Activated T-helper 1 cell treated with anti-CD3 and anti-CD28 coated beads, Interleukin-12 subunit alpha, Interleukin-12 subunit beta, Interleukin-2, Interleukin-4 antibody, amounts not matched to agents 30 ng/mL and 10 ng/mL and 1 ng/mL, durations not matched to agents 14 hours and 24 hours and 36 hours (primary cell): ENCODE measurements around the gene BTBD9. TPM values are rescaled to one million over a fixed set of nuclear protein-coding genes. Genes with fewer than 3 reads are reported as not detected.

Source experiments
- DNase-seq: peaks from one replicate; pipeline ENCODE4 v3.0.0; 2021; ENCODE audit warnings: low spot score
- H3K27ac Mint-ChIP-seq: one replicate; pipeline ENCODE4 v1.8.0; 2021; ENCODE audit warnings: mild to moderate bottlenecking, mixed read lengths
- H3K27me3 Mint-ChIP-seq: one replicate; pipeline ENCODE4 v1.8.0; 2022; ENCODE audit warnings: mild to moderate bottlenecking, moderate library complexity, mixed read lengths; ENCODE audit not compliant: insufficient read depth
- H3K36me3 Mint-ChIP-seq: one replicate; pipeline ENCODE4 v1.8.0; 2021; ENCODE audit warnings: low read depth, mixed read lengths
- H3K4me1 Mint-ChIP-seq: one replicate; pipeline ENCODE4 v1.8.0; 2021; ENCODE audit warnings: low read depth, mixed read lengths
- H3K4me3 Mint-ChIP-seq: one replicate; pipeline ENCODE4 v1.8.0; 2021; ENCODE audit warnings: mild to moderate bottlenecking, moderate library complexity, mixed read lengths
- H3K9me3 Mint-ChIP-seq: one replicate; pipeline ENCODE4 v1.8.0; 2021; ENCODE audit warnings: mixed read lengths
- intact Hi-C: fragments of 100-400 bp; cut with micrococcal nuclease; formaldehyde crosslinking; loops from one replicate; pipeline ENCODE4 v1.15.1; 2024
- total RNA-seq: library from RNA; stranded (reverse); gene quantifications from 2 replicates; pipeline ENCODE4 v1.2.3, GENCODE V29; 2022

Gene BTBD9
- total RNA-seq, 1 donor from 2014 or later = 14.5 TPM

- DNase-seq = no peak
- Mint-ChIP-seq H3K36me3 (no peaks in the 10 kb centered on the region), H3K27ac (no peak overlapping the region), H3K4me3 (no peak overlapping the region), H3K9me3 (no peaks in the 10 kb centered on the region), H3K4me1 (no peaks in the 10 kb centered on the region), H3K27me3 (peaks cover 2% of the 10 kb centered on the region)
- intact Hi-C loops = no loop called here
Observed at GRCh38 chr6:38504996-38505395, 134.7 kb downstream of the BTBD9 start.

DNA sequence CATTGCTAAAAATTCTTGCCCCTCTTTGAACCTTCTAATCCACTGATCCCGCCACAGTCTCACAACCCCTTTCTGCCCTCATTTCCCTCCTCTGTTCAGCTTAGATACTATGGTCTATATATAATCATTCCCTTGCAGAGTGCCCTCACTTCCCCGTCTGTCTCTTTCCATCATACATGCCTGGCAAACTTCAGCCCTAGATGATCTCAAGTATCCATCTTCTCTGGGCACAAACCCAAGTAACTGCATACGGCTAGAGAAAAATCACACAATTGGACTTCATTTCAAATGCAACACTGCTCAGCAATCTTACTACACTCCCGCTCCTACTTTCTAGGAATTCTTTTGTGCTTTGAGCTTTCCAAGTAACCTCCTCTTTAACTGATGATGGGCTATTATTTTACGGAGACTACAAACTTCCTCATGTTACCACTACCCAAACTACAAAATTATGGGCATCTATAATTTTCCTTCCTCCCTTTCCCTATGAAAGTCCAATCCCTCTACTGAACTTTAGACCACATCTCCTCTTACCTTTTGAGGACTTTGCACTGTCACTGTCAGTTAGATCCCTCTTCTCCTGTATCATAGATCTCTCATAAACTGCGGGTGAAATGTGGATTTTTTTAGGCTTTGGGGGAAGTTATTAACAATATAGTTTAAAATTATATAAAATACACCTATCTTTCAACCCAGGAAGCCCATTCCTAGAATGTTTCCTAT, 135.6 kb downstream of the BTBD9 start:
- H3K4me1 Mint-ChIP-seq = no peaks in the 10 kb centered on the region
- intact Hi-C loops = no loop called here
- no peak for DNase-seq
- H3K9me3 Mint-ChIP-seq = no peaks in the 10 kb centered on the region
- H3K36me3 Mint-ChIP-seq = no peaks in the 10 kb centered on the region
- no peak overlapping the region for H3K4me3 Mint-ChIP-seq
- H3K27me3 Mint-ChIP-seq = peaks cover 2% of the 10 kb centered on the region
- no peak overlapping the region for H3K27ac Mint-ChIP-seq

DNA sequence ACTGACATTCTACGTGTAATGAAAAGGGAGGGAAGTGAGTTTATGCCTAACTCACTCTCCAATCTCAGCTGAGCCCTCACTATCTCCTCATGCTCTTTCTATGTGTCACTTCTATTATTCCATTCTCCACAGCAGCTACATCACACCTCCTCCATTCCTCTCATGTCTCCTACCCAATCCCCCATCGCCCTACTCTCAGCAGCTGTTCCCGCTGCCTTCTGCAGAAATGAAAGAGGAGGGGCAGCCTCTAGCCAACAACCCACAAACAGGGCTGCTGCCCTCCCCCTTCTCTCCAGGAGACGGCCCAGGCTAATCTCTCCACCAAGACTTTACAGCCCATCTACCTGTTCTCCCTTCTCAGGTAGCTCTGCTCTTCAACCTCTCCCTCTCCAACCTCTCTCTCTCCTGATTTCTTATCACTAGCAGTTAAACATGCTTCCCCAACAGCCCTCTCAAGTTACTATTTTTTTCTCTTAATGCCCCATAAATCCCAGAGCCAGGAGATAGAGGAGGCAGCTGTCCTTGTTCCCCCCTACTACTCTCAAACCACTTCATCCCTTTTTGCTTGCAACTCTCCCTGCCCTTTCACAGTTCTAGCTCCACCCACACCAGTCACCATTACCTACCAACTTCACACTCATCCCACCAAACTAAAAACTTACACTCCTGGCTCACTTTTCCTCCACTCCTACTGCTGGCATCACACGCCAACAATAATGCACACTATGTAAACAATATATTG, 136.5 kb downstream of the BTBD9 start:
- Mint-ChIP-seq H3K36me3 (no peaks in the 10 kb centered on the region), H3K4me1 (no peaks in the 10 kb centered on the region), H3K4me3 (no peak overlapping the region), H3K27me3 (peaks cover 2% of the 10 kb centered on the region), H3K9me3 (no peaks in the 10 kb centered on the region), H3K27ac (no peak overlapping the region)
- intact Hi-C loops = no loop called here
- DNase-seq = no peak

DNA sequence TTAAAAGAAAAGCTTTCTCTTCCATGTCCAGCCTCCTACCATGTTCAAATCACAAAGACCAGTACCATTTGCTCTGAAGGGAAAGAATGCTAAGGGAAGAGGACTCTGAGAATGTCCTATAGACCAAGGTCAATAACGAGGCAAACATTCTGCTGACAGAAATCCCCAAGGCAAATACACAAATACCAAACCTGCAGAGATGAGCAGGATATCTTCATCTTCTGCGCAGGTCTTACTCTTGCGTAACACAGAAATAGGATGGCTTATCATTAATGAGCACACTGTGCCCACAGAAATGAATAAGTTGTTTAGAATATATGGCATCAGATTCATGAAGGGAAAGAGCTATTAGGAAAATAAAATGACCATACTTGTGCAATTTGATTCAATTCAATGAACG, 137.3 kb downstream of the BTBD9 start:
- intact Hi-C loops = no loop called here
- H3K27ac Mint-ChIP-seq = no peak overlapping the region
- H3K27me3 Mint-ChIP-seq = peaks cover 2% of the 10 kb centered on the region
- no peak overlapping the region for H3K4me3 Mint-ChIP-seq
- H3K36me3 Mint-ChIP-seq = no peaks in the 10 kb centered on the region
- no peaks in the 10 kb centered on the region for H3K9me3 Mint-ChIP-seq
- H3K4me1 Mint-ChIP-seq = no peaks in the 10 kb centered on the region
- no peak for DNase-seq

DNA sequence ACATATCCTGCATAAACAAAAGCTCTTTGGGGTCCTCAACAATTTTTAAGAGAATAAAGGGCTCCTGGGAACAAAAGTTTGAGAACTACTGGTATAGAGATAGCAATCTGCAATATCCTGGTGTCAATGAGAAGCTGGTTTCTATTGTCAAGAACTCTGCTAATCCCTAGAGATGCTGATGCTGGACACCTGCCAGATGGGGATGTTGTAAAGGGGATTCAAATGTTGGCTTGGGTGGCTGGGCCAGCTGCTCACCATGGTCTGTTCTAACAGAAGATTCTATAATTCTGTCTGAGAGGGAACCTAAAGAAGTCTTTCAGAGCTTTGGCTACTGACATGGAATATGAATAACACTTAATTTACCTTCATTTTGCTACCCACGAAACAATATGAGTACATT, 137.8 kb downstream of the BTBD9 start:
- Mint-ChIP-seq H3K4me3 (no peak overlapping the region), H3K27ac (no peak overlapping the region), H3K27me3 (peaks cover 2% of the 10 kb centered on the region), H3K4me1 (no peaks in the 10 kb centered on the region), H3K9me3 (no peaks in the 10 kb centered on the region), H3K36me3 (no peaks in the 10 kb centered on the region)
- DNase-seq = no peak
- intact Hi-C loops = no loop called here

DNA sequence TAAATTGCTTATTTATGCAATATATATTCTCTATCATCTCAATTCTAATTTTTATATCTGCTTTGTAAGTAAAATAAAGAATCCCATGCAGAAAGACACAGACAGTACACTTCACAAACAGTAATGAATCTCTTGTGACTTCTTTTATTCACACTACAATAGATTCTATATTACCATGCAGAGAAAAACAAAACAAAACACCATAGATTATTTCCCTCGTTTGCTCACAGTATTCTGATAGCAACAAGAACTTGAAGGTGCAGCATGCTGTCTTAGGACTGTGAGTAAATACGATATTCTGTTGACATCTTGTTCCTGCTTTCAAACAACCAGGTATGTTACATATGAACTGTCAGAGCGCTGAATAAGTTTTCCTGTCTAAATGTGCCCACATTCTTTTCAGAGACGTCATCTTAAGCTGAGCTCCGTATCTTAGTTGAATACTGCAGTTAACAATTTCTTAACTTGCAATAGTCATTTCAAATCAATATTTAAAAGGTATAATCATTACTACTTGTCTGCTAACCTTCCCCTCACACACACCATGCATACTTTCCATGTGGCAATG, 140.1 kb downstream of the BTBD9 start:
- H3K9me3 Mint-ChIP-seq = no peaks in the 10 kb centered on the region
- H3K36me3 Mint-ChIP-seq = no peaks in the 10 kb centered on the region
- DNase-seq = no peak
- H3K27me3 Mint-ChIP-seq = peaks cover 2% of the 10 kb centered on the region
- no peak overlapping the region for H3K27ac Mint-ChIP-seq
- no peaks in the 10 kb centered on the region for H3K4me1 Mint-ChIP-seq
- intact Hi-C loops = no loop called here
- H3K4me3 Mint-ChIP-seq = no peak overlapping the region

DNA sequence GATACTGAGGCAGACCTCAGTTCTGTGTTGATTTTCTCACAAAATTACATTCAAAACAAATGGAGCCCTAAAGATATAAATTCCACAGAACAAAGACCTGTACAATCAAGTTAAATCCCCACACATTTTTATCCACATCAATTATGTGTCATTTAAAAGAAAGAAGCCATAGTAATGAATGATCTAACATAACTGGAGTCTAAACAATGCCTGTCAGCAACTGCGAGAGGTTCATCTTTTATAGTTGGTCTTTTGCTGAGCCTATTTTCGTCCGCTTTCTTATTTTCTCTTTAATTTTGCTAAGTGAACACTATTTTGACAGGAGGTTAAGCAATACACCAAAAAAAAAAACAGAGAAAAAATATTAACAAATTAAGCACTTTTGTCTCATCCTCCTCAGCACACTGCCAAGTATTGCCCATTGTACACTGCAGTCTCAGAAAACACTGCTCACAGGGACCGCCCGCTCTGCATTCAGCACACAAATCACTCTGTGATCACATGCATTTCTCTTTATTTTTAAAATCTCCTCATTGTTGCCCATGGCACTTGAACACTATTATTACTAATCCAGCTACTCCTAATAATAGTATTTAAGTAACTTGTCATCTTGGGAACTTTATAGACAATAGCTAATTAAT, 140.8 kb downstream of the BTBD9 start:
- intact Hi-C loops = no loop called here
- Mint-ChIP-seq H3K4me1 (peaks cover 4% of the 10 kb centered on the region), H3K9me3 (no peaks in the 10 kb centered on the region), H3K27ac (no peak overlapping the region), H3K27me3 (peaks cover 2% of the 10 kb centered on the region), H3K36me3 (no peaks in the 10 kb centered on the region), H3K4me3 (no peak overlapping the region)
- DNase-seq = no peak

- no peaks in the 10 kb centered on the region for H3K9me3 Mint-ChIP-seq
- no peaks in the 10 kb centered on the region for H3K36me3 Mint-ChIP-seq
- no peak overlapping the region for H3K4me3 Mint-ChIP-seq
- no peak for DNase-seq
- peaks cover 2% of the 10 kb centered on the region for H3K27me3 Mint-ChIP-seq
- peaks cover 4% of the 10 kb centered on the region for H3K4me1 Mint-ChIP-seq
- intact Hi-C loops = no loop called here
- no peak overlapping the region for H3K27ac Mint-ChIP-seq
Observed at GRCh38 chr6:38498085-38498484, 141.6 kb downstream of the BTBD9 start.

DNA sequence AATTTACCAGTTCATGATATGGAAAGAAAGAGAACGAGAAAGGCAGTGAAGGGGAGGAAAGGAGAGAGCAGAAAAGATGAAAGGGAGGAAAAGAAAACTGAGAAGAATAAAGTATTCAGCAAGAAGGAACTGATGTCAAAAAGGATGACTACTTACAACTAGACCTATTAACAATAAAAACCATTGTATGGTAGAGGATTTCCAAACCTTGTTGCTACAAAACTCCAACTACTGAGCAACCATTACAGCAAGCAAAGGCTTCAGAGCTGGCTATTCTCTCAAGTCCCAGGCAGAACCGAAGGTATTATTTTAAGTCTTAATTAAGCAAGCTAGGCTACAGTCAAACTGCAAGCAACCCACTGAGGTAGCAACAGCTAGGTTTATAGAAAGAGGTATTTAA, 142.2 kb downstream of the BTBD9 start:
- H3K27me3 Mint-ChIP-seq = peaks cover 2% of the 10 kb centered on the region
- H3K27ac Mint-ChIP-seq = no peak overlapping the region
- no peaks in the 10 kb centered on the region for H3K9me3 Mint-ChIP-seq
- H3K4me3 Mint-ChIP-seq = no peak overlapping the region
- intact Hi-C loops = no loop called here
- H3K36me3 Mint-ChIP-seq = no peaks in the 10 kb centered on the region
- no peak for DNase-seq
- peaks cover 4% of the 10 kb centered on the region for H3K4me1 Mint-ChIP-seq

GRCh38 chr6:38495922-38496635, 143.7 kb downstream of the BTBD9 start:
- no peaks in the 10 kb centered on the region for H3K36me3 Mint-ChIP-seq
- peaks cover 4% of the 10 kb centered on the region for H3K4me1 Mint-ChIP-seq
- no peak for DNase-seq
- H3K27ac Mint-ChIP-seq = no peak overlapping the region
- no peak overlapping the region for H3K4me3 Mint-ChIP-seq
- intact Hi-C loops = loop anchor here (2.0 kb wide), 2 partner anchors 177 to 705 kb away; no protein-coding TSS in a partner anchor
- no peaks in the 10 kb centered on the region for H3K9me3 Mint-ChIP-seq
- H3K27me3 Mint-ChIP-seq = peaks cover 2% of the 10 kb centered on the region

DNA sequence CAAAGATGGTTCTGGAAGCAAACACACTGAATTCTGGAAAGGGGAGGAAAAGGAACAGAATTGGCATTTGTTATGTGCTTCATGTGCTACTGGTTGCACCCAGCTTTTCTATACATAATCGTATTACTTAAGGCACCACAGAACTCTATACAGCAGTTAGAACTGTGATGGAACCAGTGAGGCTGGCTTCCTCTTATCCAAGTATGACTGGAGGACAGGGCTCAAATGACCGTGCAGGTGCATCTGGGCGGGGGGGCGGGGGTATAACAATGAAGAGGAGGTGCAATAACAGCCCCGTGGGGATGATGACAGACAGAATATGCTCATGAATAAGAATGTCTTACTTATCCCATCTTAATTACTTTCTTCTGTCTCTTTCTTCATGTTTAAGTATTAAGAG, 144.2 kb downstream of the BTBD9 start:
- H3K4me1 Mint-ChIP-seq = peaks cover 4% of the 10 kb centered on the region
- no peaks in the 10 kb centered on the region for H3K36me3 Mint-ChIP-seq
- intact Hi-C loops = loop anchor here (2.0 kb wide), 2 partner anchors 177 to 705 kb away; no protein-coding TSS in a partner anchor
- H3K27me3 Mint-ChIP-seq = peaks cover 2% of the 10 kb centered on the region
- no peak overlapping the region for H3K4me3 Mint-ChIP-seq
- DNase-seq = no peak
- H3K9me3 Mint-ChIP-seq = no peaks in the 10 kb centered on the region
- no peak overlapping the region for H3K27ac Mint-ChIP-seq

DNA sequence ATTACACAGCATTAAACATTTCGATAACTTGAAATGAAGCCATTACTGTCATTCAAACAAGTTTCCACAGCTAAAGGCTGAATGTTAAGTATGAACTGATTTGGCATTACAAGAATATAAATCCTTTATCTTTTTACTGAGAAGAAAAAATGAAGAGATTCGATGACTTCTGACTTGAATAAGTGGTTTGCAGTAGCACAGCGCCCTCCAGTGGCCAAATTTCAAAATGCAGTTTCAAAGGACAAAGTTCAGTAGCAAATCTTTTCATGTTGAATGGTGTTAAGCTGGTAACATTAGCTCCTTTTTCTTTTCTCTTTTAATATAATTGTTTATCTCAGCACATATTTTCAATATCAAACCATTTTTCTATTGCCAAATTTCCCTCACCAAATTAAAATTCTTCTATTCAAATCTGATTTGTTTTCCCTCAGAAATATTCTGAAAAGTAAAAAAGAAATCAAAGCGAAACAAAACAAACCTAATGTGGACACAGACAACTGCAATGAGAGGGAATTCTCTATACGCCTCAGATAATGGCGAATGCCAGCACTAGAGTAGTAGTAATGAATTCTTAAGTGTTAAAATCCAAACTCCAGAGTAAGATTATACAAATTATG, 145.7 kb downstream of the BTBD9 start:
- Mint-ChIP-seq H3K4me1 (peaks cover 4% of the 10 kb centered on the region), H3K27me3 (no peaks in the 10 kb centered on the region), H3K9me3 (no peaks in the 10 kb centered on the region), H3K36me3 (no peaks in the 10 kb centered on the region), H3K27ac (no peak overlapping the region), H3K4me3 (no peak overlapping the region)
- DNase-seq = peak; percentile 54
- intact Hi-C loops = loop anchor here (1.0 to 5.0 kb wide), 5 partner anchors 179 to 789 kb away; no protein-coding TSS in a partner anchor
